Smooth muscle cell (in vitro differentiated cells): Measurements from ENCODE around the gene IGFALS. TPM values are rescaled to one million over a fixed set of nuclear protein-coding genes. Genes with fewer than 3 reads are reported as not detected.

Experiments used
- DNase-seq: peaks from one replicate; lab custom pipeline; 2025; ENCODE audit not compliant: unreplicated experiment; lab: John Stamatoyannopoulos, UW
- H2AFZ ChIP-seq: fragments of 200-600 bp; sonication (generic); 2 replicates; pipeline ENCODE4 v1.6.0; 2016; ENCODE audit warnings: antibody characterized with exemption, low read depth, mild to moderate bottlenecking
- H3F3A ChIP-seq: fragments of 200-600 bp; sonication (generic); 2 replicates; pipeline ENCODE4 v1.6.0; 2017; ENCODE audit warnings: antibody characterized with exemption, low read depth
- H3K27ac ChIP-seq: fragments of 200-600 bp; sonication (generic); 2 replicates; pipeline ENCODE4 v1.5.1; 2016; ENCODE audit warnings: low read depth, mild to moderate bottlenecking
- H3K27me3 ChIP-seq: fragments of 200-600 bp; sonication (generic); 2 replicates; pipeline ENCODE4 v1.6.1; 2016; ENCODE audit warnings: low read depth, mild to moderate bottlenecking
- H3K36me3 ChIP-seq: fragments of 200-600 bp; sonication (generic); 2 replicates; pipeline ENCODE4 v1.5.1; 2016; ENCODE audit warnings: low read depth
- H3K4me1 ChIP-seq: fragments of 200-600 bp; sonication (generic); 2 replicates; pipeline ENCODE4 v1.5.1; 2016; ENCODE audit warnings: low read depth
- H3K4me2 ChIP-seq: fragments of 200-600 bp; sonication (generic); 2 replicates; pipeline ENCODE4 v1.6.0; 2016; ENCODE audit warnings: mild to moderate bottlenecking
- H3K4me3 ChIP-seq: fragments of 200-600 bp; sonication (generic); 2 replicates; pipeline ENCODE4 v1.5.1; 2016; ENCODE audit warnings: mild to moderate bottlenecking
- H3K79me2 ChIP-seq: fragments of 200-600 bp; sonication (generic); 2 replicates; pipeline ENCODE4 v1.6.0; 2016; ENCODE audit warnings: low read depth, mild to moderate bottlenecking
- H3K9ac ChIP-seq: fragments of 200-600 bp; sonication (generic); 2 replicates; pipeline ENCODE4 v1.6.0; 2016; ENCODE audit warnings: low read depth
- H3K9me3 ChIP-seq: fragments of 200-600 bp; sonication (generic); replicated peaks from 2 replicates; pipeline ENCODE4 v1.5.1; 2016; ENCODE audit warnings: low read depth
- H4K20me1 ChIP-seq: fragments of 200-600 bp; sonication (generic); 2 replicates; pipeline ENCODE4 v1.6.0; 2016; ENCODE audit warnings: low read depth
- CTCF ChIP-seq: fragments of 200-600 bp; sonication (generic); IDR thresholded peaks from 2 replicates; pipeline ENCODE4 v1.5.1; 2017; ENCODE audit warnings: borderline replicate concordance, mild to moderate bottlenecking, antibody characterized with exemption; ENCODE audit not compliant: insufficient read depth, poor library complexity, severe bottlenecking
- WGBS: methylation state at CpG from one replicate; pipeline ENCODE4 v1.1.7; 2016; ENCODE audit warnings: low lambda C conversion rate; 5-methylcytosine and 5-hydroxymethylcytosine counted together
- polyA plus RNA-seq: library from polyadenylated mRNA; unstranded; fragments of >200 nt; fragmentation: Nextera tagmentation; extraction: Ambion mirVana; gene quantifications from 2 replicates; pipeline ENCODE4 v1.2.1, GENCODE V29; 2016
- total RNA-seq: library from RNA; depleted of rRNA; stranded (reverse); fragments of >200 nt; gene quantifications from 2 replicates; pipeline ENCODE4 v1.2.3, GENCODE V29; 2014

IGFALS gene
- total and polyA plus RNA-seq, 2 experiments from 2014 or later = not detected

DNA sequence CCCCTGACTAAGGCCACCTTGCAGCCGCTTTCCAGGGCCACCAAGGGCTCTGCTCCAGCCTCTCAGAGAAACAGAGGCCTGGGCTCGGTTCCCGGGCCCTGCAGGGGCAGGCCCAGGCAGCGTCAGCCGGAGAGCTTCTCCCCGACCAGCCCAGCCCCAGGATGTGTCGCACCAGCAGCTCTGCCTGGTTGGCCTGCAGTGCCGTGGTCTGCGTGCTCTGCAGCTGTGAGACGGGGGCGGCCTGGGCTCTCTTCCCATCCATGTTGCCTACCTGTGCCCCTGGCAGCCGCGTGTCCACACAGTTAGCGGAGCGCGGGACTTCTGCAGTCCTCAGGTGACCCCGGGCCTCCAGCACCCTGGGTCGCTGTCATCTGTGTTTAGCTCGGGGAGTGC, 4.8 kb downstream of the IGFALS start:
- H3K27me3 ChIP-seq = no peaks in the 10 kb centered on the region
- H3K9ac ChIP-seq = no peak overlapping the region
- no peaks in the 10 kb centered on the region for H3K9me3 ChIP-seq
- no peak overlapping the region for H3K27ac ChIP-seq
- no peaks in the 10 kb centered on the region for H3K4me1 ChIP-seq
- TF ChIP-seq CTCF = no peak
- DNase-seq = no peak
- H3F3A ChIP-seq = no peaks in the 10 kb centered on the region
- WGBS = 89% methylated on average over 19 of the region's 19 CpGs
- H3K4me3 ChIP-seq = no peak overlapping the region
- no peak overlapping the region for H2AFZ ChIP-seq
- H3K36me3 ChIP-seq = no peaks in the 10 kb centered on the region
- H3K79me2 ChIP-seq = peaks cover 37% of the 10 kb centered on the region
- H4K20me1 ChIP-seq = peaks cover 44% of the 10 kb centered on the region
- H3K4me2 ChIP-seq = no peak overlapping the region

- no peak overlapping the region for H3K4me2 ChIP-seq
- no peaks in the 10 kb centered on the region for H3K4me1 ChIP-seq
- 96% methylated on average over 33 of the region's 38 CpGs for WGBS
- no peaks in the 10 kb centered on the region for H3F3A ChIP-seq
- H3K79me2 ChIP-seq = peaks cover 37% of the 10 kb centered on the region
- no peaks in the 10 kb centered on the region for H3K36me3 ChIP-seq
- no peak overlapping the region for H3K27ac ChIP-seq
- TF ChIP-seq CTCF = no peak
- H3K9ac ChIP-seq = no peak overlapping the region
- H3K9me3 ChIP-seq = no peaks in the 10 kb centered on the region
- peaks cover 44% of the 10 kb centered on the region for H4K20me1 ChIP-seq
- H3K4me3 ChIP-seq = no peak overlapping the region
- no peaks in the 10 kb centered on the region for H3K27me3 ChIP-seq
- no peak overlapping the region for H2AFZ ChIP-seq
- no peak for DNase-seq
Observed at GRCh38 chr16:1788095-1788707, 5.3 kb downstream of the IGFALS start.

- Histone ChIP-seq H2AFZ (no peak overlapping the region), H3K79me2 (peaks cover 37% of the 10 kb centered on the region), H3K27ac (no peak overlapping the region), H3K9ac (no peak overlapping the region), H3K9me3 (no peaks in the 10 kb centered on the region), H3K4me1 (no peaks in the 10 kb centered on the region), H3K27me3 (no peaks in the 10 kb centered on the region), H3K4me3 (no peak overlapping the region), H3F3A (no peaks in the 10 kb centered on the region), H3K4me2 (no peak overlapping the region), H4K20me1 (peaks cover 44% of the 10 kb centered on the region), H3K36me3 (no peaks in the 10 kb centered on the region)
- no peak for TF ChIP-seq CTCF
- WGBS = 97% methylated on average over 34 of the region's 44 CpGs
- no peak for DNase-seq
Observed at GRCh38 chr16:1787322-1788094, 6.0 kb downstream of the IGFALS start.

GRCh38 chr16:1787056-1787321, 6.5 kb downstream of the IGFALS start:
- TF ChIP-seq CTCF = no peak
- Histone ChIP-seq H3K36me3 (no peaks in the 10 kb centered on the region), H3K27me3 (no peaks in the 10 kb centered on the region), H3K9ac (no peak overlapping the region), H3K9me3 (no peaks in the 10 kb centered on the region), H3K27ac (no peak overlapping the region), H2AFZ (no peak overlapping the region), H3K4me2 (no peak overlapping the region), H4K20me1 (peaks cover 44% of the 10 kb centered on the region), H3K4me1 (no peaks in the 10 kb centered on the region), H3K4me3 (no peak overlapping the region), H3K79me2 (peaks cover 38% of the 10 kb centered on the region), H3F3A (no peaks in the 10 kb centered on the region)
- no peak for DNase-seq
- 93% methylated on average over 6 of the region's 6 CpGs for WGBS
